ENCODE data around the gene OR5AU1.
"Not testable (repeated sequence)": the region's sequence is repeated elsewhere in the genome, so short reads cannot be mapped to it uniquely, and the experiment has no call there.

The OR5AU1 gene

DNA sequence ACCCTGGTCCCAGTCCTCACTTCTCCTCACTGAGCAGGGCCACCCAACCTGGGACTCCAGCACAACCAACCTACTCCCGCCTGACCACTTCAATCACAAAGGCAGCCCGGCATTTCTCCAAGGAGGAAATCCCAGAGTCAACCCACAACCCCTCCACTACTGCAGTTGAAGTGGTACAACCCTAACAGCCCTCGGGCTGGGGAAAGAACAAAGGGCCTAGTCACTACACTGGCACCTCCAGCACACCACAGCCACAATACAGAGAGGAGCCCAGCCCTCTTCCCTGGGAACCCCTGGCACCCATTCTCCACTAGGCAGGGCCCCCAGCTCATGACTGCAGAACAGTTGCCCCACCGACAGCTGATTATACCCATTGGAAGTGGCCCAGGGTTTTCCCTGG lies 13.7 kb upstream of the OR5AU1 start:
- no peak for DNase-seq

DNA sequence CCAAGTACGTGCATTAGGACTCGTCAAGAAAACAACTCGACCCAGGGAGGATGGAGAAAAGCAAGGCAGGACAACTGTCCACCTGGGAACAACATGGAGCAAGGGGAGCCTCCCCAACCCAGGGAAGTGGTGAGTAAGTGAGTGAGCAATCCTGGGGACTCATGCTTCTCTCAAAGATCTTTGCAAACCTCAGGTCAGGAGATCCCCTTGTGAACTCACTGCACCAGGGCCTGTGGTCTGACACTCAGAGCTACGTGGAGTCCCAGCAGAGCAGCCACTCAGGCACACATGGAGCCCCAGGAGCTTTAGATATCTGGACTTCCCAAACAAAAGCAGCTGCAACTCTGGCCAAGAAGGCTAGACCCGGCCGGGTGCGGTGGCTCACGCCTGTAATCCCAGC lies 12.2 kb upstream of the OR5AU1 start:
- DNase-seq = no peak

DNA sequence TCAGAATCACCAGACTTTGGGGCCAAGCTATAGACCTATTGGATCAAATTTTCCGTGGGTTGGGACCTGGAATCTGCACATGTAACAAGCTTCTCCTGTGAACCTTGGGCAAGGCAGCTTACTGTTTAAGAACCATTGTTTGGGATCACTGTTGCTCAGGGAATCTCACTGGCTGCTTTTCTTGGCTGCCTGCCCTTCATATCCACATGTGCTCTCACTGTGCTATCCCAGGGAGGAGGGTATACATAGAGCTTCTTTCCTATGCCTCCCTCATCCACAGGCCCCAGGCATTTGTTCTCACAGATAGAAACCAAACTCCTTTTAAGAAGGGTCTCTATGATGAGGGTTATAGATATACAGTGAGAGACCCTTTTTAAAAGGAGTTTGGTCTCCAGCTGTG lies 9.8 kb upstream of the OR5AU1 start:
- not testable (repeated sequence) for DNase-seq

DNA sequence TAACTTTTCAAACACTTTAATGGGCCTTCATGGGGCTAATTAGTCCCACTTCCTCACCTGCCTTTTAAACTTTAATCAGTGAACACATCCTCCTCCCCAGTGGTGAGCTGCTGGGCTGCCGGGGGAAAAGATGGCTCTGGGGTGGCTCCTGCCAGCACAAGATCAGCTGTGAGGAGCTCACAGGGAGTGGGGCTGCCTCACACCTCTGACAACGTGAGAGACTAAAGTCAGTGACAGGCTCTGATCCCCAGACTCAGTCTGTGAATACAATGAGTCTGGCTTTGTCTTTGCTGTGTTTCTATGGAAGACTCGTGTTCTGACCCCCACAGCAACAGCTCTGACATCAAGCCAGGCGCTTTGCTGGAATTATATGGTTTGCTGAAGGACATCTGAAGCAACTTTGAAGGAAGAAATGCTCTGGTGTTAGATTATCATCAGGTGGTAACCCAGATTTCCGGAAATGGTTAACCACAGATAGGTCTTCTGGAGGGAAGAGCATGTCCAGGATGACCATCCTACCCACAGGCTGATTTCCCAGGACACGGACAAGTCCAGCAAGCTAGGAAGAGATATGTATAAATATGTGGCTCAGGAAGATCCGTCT lies 9.2 kb upstream of the OR5AU1 start:
- not testable (repeated sequence) for DNase-seq

DNA sequence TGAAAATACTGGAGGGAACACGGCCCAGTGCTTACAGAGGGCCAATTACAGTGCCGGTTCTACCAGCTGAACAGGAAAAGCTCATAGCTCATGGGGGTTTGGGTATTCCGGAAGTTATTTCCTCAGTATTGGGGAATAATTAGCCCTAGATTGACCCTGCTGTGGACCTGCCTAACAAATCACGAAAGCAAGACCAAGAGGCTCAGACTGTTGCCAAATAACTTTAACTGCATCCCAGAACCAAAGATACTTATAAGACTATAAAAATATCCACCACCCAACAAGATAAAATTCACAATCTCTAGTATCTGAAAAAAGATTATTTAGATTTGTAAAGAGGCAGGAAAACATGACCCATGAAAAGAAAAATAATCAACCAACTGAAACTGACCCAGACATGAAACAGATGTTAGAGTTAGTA lies 8.0 kb upstream of the OR5AU1 start:
- DNase-seq = no peak

DNA sequence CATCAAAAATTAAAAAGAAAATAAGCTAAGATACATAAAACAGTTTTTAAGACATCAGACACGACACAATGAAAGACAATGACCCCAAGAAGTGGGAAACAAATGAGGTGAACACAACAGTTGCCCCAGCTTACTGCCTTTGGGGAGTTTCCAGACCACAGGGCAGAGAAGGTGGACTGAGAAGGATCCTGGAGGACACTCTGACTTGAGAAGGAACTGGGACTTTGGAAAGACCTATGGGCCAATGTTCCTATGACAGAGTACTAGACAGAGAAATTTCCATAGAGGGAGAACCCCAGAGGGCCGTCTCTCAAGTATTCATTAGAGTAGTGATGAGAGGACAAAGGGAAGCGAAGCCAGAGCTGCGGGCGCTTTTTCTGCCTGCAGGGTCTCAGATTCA lies 6.2 kb upstream of the OR5AU1 start:
- no peak for DNase-seq

DNA sequence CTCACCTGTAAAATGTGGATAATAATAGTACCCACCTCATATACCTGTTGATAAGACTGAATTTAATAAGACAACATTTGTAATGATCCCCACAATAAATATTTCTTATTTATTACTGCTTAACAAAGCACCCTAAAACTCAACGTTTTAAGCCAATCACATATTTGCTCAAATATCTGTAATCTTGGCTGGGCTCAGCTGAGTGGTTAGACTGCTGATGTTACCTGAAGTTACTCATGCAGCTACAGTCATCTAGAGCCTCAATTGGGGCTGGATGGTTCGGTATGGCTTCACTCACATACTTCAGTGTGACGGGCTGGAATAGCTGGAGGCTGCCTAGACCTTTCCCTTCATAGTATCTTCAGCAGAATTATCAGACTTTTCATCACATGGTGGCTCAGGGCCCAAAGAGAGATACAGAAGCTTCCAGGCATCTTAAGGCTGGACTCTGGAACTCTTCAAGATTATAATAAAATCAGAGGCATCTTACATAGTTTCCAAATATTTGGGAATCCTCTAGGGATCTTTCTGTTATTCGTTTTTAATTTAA lies 4.3 kb upstream of the OR5AU1 start:
- no peak for DNase-seq

DNA sequence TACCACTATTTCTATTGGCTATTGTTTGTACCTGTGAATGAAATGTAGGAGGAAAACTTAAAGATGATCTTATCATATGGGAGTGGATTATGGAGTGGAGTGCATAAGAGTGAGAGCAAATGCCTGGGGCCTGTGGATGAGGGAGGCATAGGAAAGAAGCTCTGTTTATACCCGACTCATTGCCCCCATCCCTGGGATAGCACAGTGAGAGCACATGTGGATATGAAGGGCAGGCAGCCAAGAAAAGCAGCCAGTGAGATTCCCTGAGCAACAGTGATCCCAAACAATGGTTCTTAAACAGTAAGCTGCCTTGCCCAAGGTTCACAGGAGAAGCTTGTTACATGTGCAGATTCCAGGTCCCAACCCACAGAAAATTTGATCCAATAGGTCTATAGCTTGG lies 2.3 kb upstream of the OR5AU1 start:
- DNase-seq = not testable (repeated sequence)

DNA sequence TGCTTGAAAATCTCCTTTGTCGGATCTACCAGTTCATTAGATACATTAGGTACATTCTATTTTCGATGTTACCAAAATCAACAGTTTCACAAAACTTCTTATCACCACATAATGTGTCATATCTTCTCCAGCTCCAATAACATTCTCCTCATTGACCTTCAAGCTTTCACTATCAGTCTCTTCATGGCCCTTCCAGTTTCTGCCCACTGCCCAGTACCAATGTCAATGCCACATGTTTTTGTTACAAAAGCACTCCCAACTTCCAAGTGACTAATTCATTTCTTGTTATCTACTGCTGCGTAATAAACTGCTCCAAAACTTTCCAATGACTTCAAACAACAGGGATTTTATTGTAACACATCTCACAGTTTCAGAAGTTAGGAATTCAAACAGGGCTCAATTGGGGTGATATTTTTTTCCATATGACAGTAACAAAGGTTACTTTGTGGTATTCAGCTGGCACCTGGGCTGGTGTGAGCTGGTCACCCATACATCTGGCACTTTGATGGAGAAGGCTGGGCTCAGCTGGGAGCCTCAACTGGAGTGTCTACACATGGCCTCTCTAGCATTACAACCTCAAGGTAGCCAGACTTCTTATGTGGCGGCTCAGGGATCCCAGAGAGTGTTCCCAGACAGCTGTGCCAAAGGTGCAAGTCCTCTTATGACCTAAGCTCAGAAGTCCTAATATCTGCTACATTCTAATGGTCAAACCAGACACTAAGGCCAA lies 6.1 kb downstream of the OR5AU1 start:
- no peak for DNase-seq

DNA sequence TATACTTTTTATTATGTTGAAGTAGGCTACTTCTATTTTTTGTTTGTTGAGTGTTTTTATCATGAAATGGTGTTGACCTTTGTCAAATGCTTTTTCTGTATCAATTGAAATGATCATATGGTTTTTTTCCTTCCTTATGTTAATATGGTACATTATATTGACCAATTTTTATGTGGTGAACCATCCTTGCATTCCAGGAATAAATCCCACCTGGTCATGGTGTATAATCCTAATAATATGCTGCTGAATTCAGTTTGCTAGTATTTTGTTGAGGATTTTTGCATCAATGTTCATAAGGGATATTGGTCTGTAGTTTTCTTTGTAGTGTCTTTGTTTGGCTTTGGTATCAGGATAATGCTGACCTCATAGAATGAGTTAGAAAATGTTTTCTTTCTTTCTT lies 10.4 kb downstream of the OR5AU1 start:
- no peak for DNase-seq

DNA sequence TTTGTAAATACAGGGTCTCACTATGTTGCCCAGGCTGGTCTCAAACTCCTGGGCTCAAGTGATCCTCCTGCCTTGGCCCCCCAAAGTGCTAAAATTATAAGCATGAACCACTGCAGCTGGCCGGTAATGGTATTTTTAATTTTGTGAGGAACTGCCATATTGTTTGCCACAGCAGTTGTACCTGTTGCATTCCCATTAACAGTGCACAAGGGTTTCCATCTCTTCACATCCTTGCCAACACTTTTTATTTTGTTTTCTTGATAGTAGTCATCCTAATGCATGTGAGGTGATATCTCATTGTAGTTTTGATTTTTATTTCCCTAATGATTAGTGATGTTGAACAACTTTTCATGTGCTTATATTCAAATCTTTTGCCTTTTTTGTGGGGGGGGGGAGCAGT lies 13.5 kb downstream of the OR5AU1 start:
- DNase-seq = no peak

DNA sequence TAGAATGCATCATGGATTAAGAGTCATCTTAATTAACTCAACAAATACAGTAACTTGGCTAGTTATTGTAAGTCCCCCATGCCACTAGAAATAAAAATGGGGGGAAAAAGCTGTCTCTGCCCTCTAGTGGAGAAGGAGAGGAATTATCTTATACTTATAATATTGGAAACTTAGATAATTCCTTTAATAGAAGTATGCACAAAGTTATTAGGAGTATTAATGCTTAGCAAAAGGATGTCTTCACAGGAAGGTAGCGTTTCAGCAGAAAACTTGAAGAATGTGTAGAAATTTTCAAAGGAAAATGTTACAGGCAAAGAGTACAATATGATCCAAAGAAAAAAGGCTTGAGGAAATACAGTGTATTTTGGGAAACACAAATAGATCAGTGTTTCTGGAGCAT lies 19.8 kb downstream of the OR5AU1 start:
- peak in 2 of 6 experiments; percentile 12 to 15 for DNase-seq

DNA sequence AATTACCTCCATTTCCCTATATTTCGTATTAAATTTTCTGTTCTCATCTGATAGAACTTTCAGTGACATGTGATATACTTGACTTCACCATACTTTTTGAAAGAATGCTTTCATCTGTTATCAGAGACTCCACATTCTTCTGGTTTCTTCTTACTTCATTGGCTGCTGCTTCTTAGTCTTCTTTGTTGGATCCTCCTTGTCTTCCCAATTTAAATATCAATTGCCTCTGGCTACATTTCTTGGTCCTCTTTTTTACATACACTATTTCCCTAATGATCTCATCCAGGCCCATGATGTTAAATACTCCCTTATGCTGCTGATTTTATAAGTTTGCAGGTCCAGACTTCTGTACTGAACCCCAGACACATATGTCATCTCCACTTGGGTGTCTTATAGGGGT lies 22.0 kb downstream of the OR5AU1 start:
- DNase-seq = no peak

DNA sequence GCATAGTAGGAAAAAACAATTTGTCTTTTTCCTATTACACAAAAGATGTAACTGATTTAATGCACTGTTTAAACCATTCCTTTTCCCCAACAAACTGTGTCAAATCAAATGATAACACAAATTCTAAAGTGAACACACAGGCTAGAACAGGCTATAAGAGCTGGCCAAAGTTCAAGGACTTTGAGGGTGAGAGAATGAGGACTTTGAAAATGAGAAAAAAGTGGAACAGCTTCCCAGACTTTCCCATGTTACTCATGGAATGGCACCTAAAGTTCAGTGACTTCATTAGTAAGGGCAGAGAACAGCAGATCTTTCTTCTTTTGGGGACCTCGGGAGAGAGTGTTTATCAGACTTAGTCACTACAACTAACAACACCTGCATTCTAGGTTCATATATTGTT lies 32.4 kb downstream of the OR5AU1 start:
- no peak for DNase-seq

DNA sequence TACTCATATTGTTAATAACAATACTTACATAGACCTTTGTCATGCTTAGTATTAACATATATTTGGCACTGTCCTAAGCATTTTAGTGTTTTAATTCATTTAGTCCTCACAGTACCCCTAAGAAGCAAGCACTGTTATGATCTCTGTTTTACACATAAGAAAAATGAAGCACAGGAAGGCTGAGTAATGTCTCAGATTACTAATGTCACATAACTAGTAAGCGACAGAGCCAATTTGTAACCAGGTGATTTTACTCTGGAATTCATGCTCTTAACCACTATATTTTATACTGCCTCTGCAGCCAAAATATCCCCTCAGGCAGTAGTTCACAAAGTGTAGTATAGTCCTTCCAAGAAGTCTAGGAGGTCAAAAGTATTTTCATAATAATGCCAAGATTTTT lies 34.7 kb downstream of the OR5AU1 start:
- no peak for DNase-seq

DNA sequence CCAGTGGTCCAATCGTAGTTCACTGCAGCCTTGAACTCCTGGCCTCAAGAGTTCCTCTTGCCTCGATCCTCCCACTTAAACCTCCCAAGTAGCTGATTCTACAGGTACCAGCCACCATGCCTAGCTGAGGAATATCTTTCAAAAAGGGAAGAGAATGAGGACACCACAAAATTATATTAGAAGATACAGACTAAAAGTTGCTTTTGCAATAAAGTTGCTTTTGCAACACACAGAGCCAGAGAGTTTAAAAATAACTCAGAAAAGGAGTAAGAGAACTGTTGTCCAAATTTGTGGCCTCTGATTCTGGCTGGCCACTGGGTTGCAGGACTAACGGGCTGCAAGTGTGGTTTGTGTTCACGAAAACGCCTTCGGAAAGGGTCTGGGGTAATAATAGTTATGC lies 35.2 kb downstream of the OR5AU1 start:
- no peak for DNase-seq

DNA sequence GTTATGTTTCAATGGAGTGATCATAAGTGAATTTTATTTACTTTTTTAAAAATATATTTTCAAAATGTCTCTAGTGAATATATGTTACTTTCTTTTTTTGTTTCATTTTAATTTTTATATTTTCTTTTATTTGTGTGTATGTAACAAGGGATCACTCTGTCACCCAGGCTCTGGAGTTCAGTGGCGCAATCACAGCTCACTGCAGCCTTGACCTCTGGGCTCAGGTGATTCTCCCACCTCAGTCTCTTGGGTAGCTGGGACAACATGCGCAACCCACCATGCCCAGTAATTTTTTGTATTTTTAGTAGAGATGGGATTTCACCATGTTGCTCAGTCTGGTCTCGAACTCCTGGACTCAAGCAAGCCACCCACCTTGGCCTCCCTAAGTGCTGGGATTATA lies 36.9 kb downstream of the OR5AU1 start:
- DNase-seq = no peak

DNA sequence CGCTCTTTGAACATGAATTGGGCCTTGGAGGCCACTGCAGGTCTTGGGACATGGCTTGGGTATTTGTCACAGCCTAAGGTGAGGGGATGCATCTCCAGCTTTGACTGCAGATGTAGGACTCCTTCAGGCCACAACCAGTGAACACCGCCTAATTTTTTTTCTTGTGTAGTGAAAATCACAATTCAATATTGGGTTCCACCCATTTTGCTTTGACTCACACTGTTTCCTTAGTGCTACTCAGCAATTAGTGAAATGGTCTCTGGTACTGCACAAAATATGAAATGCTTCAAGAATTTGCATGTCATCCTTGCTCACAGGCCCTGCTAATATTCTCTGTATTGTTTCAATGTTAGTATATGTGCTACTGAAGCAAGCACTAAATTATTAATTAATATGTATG lies 42.5 kb downstream of the OR5AU1 start:
- no peak for DNase-seq

DNA sequence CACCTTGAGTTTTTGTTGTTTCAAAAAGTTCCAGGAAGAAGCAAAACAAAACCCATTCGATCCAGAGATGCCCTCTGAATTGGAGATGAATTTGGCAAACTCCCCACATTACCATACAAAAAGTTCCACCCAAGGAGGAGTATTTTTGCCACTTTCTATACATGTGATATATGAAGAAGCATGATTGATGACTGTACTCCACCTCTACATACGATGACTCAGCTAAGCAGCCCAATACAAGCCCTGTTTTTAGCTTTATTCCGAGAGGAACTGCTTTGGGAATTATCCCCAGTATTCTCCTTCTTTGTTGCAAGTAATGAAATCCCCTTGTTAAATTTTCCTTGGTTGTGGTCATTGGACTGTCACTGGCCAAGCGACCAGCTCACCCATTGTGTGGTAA lies 43.6 kb downstream of the OR5AU1 start:
- DNase-seq = no peak

DNA sequence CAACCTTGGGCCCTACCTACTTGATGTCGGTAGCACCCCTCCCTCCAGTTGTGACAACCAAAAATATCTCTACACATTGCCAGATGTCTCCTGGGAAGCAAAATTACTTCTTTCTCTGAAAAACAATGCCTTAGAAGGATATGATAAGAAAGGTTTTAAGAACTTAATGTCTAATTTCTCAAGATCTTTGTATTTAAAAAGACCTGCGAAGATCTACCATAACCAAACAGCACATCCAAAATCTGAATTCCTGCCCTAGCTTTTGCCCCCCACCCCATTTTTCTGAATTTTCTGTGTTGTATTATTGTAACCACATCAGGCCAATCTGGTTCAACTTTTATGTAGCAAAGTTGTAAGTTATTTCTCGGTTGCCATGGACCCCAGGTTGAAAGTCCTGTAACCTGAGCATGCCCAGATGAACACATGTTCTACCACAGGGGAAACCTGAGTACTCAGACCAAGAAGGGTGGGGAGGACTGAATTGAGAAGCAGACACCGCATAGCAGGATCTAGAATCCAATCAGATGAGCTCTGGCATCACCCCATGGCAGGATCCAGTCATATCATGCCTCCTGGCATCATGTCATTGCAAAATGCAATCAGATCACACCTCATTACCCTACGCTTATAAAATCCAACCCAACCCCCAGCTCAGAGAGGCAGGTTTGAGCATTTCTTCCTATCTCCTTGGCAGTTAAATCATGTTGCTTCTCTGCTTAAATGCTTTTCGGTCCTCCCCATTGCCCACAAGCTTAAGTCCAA lies 46.3 kb downstream of the OR5AU1 start:
- DNase-seq = no peak

DNA sequence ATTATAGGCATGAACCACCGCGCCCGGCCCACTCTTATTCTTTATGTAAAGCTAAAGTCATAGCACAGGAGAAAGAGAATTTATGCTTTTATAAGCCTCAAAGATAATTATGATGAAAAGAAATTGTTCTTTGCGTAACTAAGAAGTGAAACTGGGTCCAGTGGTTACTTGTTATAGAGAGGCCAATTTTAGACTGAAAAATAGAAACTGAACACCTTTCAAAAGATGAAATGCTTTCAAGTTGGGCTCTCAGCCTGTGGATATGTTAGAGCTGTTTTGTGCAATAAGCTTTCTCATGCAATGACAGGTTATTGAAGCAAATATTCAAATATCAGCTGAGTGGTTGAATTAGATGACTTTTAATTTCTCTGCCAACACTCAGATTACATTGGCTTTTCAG lies 47.1 kb downstream of the OR5AU1 start:
- DNase-seq = no peak

DNA sequence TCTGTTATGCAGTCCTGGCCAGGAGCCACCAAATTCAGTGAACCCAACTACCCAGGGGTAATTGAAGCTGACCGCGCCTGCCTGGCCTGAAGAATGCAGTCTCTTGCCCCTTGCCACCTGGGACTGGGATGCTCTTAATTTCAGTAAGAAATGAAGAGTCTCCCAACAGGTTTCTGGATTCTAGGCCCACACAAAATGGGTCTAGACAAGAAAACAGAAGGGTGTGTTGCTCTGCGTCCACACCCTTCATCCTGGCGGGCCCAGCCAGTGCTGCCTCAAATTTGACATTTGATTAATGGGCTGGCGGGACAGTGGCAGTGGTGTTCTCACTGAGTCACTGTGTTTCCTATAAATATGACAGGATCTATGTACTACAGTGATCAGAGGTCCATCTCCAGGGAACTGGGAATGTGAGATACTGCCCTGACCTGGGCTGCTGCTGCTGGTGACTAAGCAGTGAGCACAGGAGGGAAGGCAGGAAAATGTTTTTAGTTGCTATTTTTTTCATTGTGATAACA lies 48.5 kb downstream of the OR5AU1 start:
- no peak for DNase-seq

DNA sequence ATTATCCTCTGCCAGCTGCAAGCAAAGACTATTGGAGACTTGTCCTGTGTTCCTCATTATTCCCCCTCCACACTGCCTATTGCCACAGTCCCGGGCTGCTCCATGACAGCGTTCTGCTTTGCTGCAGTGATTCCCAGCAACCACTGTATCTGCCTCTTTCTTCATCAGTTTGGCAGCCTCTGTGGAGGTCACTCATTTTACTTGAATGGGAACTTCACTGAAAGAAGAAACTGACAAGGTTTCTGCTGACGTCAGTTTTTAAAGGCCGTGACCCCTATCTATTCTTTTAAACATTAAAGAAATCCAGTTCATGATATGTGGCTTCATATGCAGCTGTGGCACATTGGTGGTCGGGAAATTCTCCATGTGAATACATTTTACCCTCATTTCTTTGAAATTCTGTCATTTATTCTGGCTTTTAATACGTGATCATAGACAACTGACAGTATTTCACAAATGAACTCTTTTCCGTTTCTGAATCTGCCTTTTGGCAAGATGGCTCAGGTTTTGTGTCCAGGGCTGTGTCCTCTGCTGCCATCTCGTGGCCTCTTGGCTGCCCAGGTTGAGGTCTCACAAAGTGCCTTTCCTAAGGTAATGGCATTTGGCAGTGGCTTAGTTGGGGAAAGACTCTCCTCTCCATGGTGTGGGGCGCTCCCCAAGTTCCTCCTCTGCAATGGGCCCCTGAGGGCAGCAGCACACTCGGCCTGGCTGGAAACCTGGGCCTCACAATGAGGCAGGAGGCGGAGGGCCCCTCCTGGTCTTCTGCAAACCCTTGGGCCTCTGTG lies 49.2 kb downstream of the OR5AU1 start:
- peak; percentile 28 to 73 (median 64) for DNase-seq
